HG02938 (cell line): Measurements from ENCODE around the gene WWOX.

Source experiments
- ATAC-seq: cut with Tn5 transposase; IDR thresholded peaks from one replicate; pipeline ENCODE4 v1.9.1; 2021; ENCODE audit warnings: mild to moderate bottlenecking, moderate library complexity; ENCODE audit not compliant: unreplicated experiment

WWOX gene

GRCh38 chr16:78812582-78812981, 713.1 kb downstream of the WWOX start:
- ATAC-seq = no peak

GRCh38 chr16:78813661-78814311, 714.3 kb downstream of the WWOX start:
- no peak for ATAC-seq

GRCh38 chr16:78815713-78816112, 716.3 kb downstream of the WWOX start:
- ATAC-seq = no peak

GRCh38 chr16:78816499-78817195, 717.2 kb downstream of the WWOX start:
- ATAC-seq = no peak

GRCh38 chr16:78817200-78817739, 717.8 kb downstream of the WWOX start:
- ATAC-seq = no peak

GRCh38 chr16:78821335-78821734, 721.9 kb downstream of the WWOX start:
- ATAC-seq = no peak

GRCh38 chr16:78822509-78822908, 723.1 kb downstream of the WWOX start:
- ATAC-seq = no peak

- ATAC-seq = no peak
These were observed 723.6 kb downstream of the WWOX start for GRCh38 chr16:78823027-78823426.

GRCh38 chr16:78829280-78829679, 729.8 kb downstream of the WWOX start:
- ATAC-seq = no peak

- ATAC-seq = no peak
These were observed 731.1 kb downstream of the WWOX start for GRCh38 chr16:78830599-78830998.

- ATAC-seq = no peak
These were observed 732.6 kb downstream of the WWOX start for GRCh38 chr16:78832100-78832499.

- no peak for ATAC-seq
These were observed 737.5 kb downstream of the WWOX start for GRCh38 chr16:78836802-78837491.

GRCh38 chr16:78837706-78838105, 738.3 kb downstream of the WWOX start:
- ATAC-seq = no peak

- ATAC-seq = no peak
These were observed 738.8 kb downstream of the WWOX start for GRCh38 chr16:78838276-78838675.

- no peak for ATAC-seq
These were observed 743.5 kb downstream of the WWOX start for GRCh38 chr16:78842950-78843349.

GRCh38 chr16:78843978-78844377, 744.5 kb downstream of the WWOX start:
- no peak for ATAC-seq

GRCh38 chr16:78844682-78845081, 745.2 kb downstream of the WWOX start:
- ATAC-seq = no peak

GRCh38 chr16:78851266-78851665, 751.8 kb downstream of the WWOX start:
- no peak for ATAC-seq

- no peak for ATAC-seq
These were observed 752.7 kb downstream of the WWOX start for GRCh38 chr16:78852081-78852635.

- ATAC-seq = no peak
These were observed 762.6 kb downstream of the WWOX start for GRCh38 chr16:78862022-78862421.

GRCh38 chr16:78866521-78866920, 767.1 kb downstream of the WWOX start:
- no peak for ATAC-seq
